Peyer's patch (tissue), 4 donors: Measurements from ENCODE around the gene TBX3.

Experiments used
- POLR2A ChIP-seq, 2 donors: fragments of 450-650 bp; IDR thresholded peaks; one replicate each; pipeline ENCODE4 v1.5.1; 2017; ENCODE audit warnings: antibody characterized with exemption in 2 of 2, mild to moderate bottlenecking in 2 of 2, moderate library complexity in 2 of 2
- TF ChIP-seq, protein P1 (sequence below), 6 experiments: fragments of 450-650 bp in 4 of 6; fragments of 200-600 bp in 2 of 6; sonication (generic) in 1 of 6; IDR thresholded peaks; one replicate each; pipeline ENCODE4 v1.5.1; 2017 to 2019; ENCODE audit warnings: antibody characterized with exemption in 6 of 6, mild to moderate bottlenecking in 3 of 6, moderate library complexity in 1 of 6

DNA sequence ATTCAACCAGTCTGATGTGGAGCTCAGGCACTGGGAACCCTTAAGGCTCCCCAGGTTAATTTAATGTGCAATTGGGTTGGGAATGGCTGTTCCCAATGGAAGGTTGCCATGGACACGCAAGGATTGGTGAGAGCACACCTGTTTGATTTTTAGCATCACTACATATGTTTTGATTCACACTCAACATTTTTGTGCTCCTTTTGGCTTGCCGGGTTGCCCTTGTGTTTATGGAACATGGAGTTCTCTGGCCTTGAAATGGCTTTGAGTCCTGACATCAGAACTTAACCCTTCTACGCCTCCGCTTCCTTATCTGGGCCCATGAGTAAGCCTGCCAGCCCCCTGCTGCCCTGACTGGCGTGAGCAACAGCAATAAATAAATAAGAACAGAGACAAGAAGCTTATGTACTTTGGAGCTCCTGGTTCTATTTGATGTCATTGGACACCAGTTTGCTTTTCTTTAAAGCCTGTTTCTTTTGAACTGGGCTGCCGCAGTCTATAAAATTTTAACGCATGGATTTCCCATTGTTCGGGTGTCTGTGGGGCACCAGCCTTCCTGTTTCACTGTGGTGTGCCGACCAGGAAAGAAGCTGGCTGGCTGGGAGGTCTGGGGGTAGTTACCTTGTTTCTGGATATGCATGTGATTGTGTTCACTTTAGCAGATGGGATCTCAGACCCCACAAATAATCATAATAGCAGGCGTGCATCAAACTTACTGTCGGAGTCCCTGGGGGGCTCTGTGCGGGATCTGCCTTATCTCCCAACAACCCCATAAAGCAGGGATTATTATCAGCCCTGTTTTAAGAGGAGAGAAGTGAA lies 27.8 kb downstream of the TBX3 start:
- TF ChIP-seq, protein P1, sequence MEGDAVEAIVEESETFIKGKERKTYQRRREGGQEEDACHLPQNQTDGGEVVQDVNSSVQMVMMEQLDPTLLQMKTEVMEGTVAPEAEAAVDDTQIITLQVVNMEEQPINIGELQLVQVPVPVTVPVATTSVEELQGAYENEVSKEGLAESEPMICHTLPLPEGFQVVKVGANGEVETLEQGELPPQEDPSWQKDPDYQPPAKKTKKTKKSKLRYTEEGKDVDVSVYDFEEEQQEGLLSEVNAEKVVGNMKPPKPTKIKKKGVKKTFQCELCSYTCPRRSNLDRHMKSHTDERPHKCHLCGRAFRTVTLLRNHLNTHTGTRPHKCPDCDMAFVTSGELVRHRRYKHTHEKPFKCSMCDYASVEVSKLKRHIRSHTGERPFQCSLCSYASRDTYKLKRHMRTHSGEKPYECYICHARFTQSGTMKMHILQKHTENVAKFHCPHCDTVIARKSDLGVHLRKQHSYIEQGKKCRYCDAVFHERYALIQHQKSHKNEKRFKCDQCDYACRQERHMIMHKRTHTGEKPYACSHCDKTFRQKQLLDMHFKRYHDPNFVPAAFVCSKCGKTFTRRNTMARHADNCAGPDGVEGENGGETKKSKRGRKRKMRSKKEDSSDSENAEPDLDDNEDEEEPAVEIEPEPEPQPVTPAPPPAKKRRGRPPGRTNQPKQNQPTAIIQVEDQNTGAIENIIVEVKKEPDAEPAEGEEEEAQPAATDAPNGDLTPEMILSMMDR (IDR thresholded peaks at IDR 0.05): no peak
- TF ChIP-seq POLR2A (IDR thresholded peaks at IDR 0.05): no peak
